GM06990 (cell line): ENCODE measurements around the gene COQ2.

Source experiments
- DNase-seq: peaks from one replicate; pipeline ENCODE4 v3.0.0-alpha.2; 2011; ENCODE audit not compliant: insufficient read length; ENCODE audit errors: extremely low read depth
- H3K27me3 ChIP-seq: replicated peaks from 2 replicates; pipeline ENCODE4 v1.6.0; 2011; ENCODE audit warnings: low read length; ENCODE audit not compliant: control insufficient read depth, insufficient read depth
- H3K36me3 ChIP-seq: 2 replicates; pipeline ENCODE4 v1.5.1; 2011; ENCODE audit warnings: low read length; ENCODE audit not compliant: control insufficient read depth, insufficient read depth
- H3K4me3 ChIP-seq: replicated peaks from 2 replicates; pipeline ENCODE4 v1.5.1; 2011; ENCODE audit warnings: low read depth, mild to moderate bottlenecking, control low read depth, low read length
- TF ChIP-seq, protein P1 (sequence below): IDR thresholded peaks from 2 replicates; pipeline ENCODE4 v1.5.1; 2011; ENCODE audit warnings: low read length, control low read depth, mild to moderate bottlenecking, inconsistent platforms; ENCODE audit not compliant: insufficient read depth, poor library complexity, severe bottlenecking

The COQ2 gene

DNA sequence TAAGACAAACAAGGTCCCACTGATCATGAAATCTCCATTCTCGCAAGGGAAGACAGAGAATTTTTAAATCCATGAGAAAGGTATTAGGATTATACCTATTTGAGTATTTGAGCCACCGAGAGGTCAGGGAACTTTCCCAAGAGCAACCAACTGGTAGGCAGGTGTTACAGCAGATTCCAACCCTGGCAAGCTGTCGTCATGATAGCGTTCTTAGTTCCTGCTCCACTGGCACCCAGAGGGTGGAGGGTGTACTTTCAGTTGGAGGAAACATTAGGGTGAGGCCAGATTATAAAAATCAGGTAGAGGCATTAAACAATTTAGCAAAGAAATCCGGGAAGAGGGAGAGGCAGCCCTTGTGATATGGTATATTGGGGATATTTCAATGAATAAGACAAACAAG, 23.3 kb downstream of the COQ2 start:
- H3K27me3 ChIP-seq, result no peaks in the 10 kb centered on the region
- H3K36me3 ChIP-seq, result peaks cover 2% of the 10 kb centered on the region
- no peak overlapping the region for H3K4me3 ChIP-seq
- DNase-seq, result no peak
- TF ChIP-seq, protein P1, sequence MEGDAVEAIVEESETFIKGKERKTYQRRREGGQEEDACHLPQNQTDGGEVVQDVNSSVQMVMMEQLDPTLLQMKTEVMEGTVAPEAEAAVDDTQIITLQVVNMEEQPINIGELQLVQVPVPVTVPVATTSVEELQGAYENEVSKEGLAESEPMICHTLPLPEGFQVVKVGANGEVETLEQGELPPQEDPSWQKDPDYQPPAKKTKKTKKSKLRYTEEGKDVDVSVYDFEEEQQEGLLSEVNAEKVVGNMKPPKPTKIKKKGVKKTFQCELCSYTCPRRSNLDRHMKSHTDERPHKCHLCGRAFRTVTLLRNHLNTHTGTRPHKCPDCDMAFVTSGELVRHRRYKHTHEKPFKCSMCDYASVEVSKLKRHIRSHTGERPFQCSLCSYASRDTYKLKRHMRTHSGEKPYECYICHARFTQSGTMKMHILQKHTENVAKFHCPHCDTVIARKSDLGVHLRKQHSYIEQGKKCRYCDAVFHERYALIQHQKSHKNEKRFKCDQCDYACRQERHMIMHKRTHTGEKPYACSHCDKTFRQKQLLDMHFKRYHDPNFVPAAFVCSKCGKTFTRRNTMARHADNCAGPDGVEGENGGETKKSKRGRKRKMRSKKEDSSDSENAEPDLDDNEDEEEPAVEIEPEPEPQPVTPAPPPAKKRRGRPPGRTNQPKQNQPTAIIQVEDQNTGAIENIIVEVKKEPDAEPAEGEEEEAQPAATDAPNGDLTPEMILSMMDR, result no peak

DNA sequence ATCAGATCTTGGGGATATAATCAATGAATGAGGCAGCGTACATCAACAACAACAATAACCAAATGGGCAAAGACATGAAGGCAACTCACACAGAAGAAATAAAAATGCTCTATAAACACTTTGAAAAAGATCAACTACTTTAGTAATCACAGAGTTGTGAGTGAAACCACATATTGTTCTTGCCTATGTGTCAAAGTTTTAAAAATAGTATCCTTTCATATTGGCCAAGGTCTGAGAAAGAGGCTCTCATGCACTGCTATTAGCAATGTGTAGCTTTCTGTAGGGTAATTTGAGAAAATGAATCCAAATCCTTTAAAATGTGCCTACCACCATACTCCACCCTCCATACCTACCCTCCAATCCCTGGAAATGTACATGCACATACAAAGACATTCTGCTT, 25.0 kb downstream of the COQ2 start:
- H3K36me3 ChIP-seq, result no peaks in the 10 kb centered on the region; the same call in 1 of the 2 replicates
- no peak for DNase-seq
- TF ChIP-seq, protein P1, result no peak

DNA sequence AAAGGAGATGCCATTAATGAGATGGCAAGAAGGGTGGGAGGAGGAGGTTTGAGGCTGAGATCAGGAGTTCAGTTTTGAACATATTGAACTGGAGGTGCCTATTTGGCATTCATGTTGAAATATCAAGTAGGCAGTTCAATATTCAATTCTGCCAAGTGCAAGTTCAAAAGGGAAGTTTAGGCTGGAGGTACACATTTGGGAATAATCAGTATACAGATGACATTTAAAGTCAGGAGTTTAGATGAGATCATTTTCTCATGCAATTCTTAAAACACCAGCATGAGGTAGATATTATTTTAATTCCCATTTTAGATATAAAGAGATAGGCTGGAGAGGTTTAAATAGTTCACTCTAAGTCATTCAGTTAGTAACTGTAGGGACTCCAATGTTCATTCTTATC, 26.1 kb downstream of the COQ2 start:
- DNase-seq, result no peak

More for the DNA sequence above, 25.0 kb downstream of the COQ2 start:
- H3K27me3 ChIP-seq, result no peaks in the 10 kb centered on the region
- H3K4me3 ChIP-seq, result no peak overlapping the region

DNA sequence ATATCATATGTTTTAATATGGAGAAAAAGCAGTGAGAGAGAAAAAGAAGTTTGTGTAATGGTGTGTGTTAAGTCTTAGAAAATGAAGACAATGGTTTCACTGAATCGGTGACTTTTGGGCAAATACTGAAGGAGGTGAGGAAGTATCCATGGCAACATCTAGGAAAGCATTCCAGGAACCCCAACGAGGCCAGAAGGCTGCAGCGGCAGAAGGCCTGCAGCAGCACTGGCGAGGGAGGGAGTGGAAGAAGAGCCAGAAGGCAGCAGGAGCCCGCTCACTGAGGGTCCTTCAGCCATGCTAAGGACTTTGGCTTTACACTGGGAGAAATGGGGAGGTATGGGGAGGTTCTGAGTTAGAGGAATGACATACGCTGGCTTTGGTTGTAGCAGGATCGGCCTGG, 26.8 kb downstream of the COQ2 start:
- DNase-seq, result no peak
- Histone ChIP-seq H3K4me3 (no peak overlapping the region), H3K27me3 (no peaks in the 10 kb centered on the region), H3K36me3 (no peaks in the 10 kb centered on the region; the same call in 1 of the 2 replicates)
- TF ChIP-seq, protein P1, result no peak

More for the DNA sequence above, 26.1 kb downstream of the COQ2 start:
- no peaks in the 10 kb centered on the region; the same call in 1 of the 2 replicates for H3K36me3 ChIP-seq
- no peak overlapping the region for H3K4me3 ChIP-seq
- H3K27me3 ChIP-seq, result no peaks in the 10 kb centered on the region
- TF ChIP-seq, protein P1, result no peak

DNA sequence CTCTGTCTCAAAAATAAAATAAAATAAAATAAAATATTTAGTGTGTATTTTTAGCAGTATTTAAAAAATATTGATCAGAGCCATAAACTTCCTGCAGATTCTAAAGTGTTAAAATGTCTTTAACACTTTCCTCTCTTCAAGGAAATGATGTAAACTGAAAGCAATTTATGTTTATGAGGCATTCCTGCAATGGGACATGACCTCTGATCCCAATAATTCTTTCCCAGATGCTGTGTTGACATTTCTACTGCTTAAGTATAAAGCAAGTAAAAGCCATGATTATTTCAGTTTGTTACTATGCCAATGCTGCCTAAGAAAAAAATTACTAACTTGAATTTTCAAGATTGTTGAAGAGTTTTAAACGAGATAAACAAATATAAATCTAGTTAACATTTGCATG, 29.0 kb downstream of the COQ2 start:
- H3K27me3 ChIP-seq, result no peaks in the 10 kb centered on the region
- no peak for DNase-seq
- H3K36me3 ChIP-seq, result no peaks in the 10 kb centered on the region
- TF ChIP-seq, protein P1, result no peak
- H3K4me3 ChIP-seq, result no peak overlapping the region

DNA sequence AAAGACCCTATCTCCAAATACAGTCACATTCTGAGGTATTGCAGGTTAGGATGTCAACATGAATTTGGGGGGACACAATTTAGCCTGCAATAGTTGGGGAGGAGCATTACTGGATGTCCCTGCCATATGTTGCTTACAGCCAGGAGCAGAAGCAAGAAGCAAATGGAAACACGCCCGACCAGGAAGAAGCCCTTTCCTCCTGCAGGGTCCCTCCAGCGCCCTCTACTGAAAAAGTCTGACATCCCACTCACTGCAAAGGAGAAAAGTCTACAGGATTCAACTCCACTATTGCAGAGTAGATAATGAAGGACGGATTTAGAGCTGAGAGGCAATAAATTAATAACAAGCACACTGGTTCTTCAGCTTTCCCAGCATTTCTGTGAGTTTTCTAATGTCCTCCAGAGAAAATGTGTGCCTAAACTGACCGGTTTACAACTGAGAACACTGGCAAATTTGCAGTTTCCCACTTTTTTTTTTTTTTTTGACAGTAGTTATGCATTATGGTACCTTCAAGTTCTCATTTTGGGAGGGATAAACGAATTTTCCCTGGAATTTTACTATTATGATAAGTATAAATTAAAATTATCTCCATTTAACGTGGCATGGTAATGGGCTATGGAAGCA, 31.7 kb downstream of the COQ2 start:
- TF ChIP-seq, protein P1, result peak; percentile 82
- DNase-seq, result no peak
- Histone ChIP-seq H3K27me3 (no peaks in the 10 kb centered on the region), H3K4me3 (no peak overlapping the region), H3K36me3 (no peaks in the 10 kb centered on the region)
